Measurements from ENCODE around the gene EPB41L4B.

Gene EPB41L4B

DNA sequence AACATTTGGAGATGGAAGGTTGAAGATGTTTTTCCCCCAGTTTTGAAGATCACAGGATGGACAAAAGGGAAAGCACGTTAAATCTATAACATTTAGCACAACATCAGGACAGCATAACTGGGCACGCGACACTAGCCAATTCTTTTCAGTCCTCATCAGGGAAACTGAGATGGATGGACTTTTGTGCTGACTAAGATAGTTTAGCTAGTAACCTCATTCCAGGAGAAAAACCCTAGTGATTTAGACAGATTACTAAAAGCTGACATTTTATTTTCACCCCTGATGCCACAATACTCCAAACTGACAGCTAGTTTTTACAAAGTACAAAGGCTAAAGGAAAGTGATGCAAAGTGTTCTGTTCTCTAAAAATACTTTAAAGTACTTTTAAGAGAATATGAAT, 53.3 kb downstream of the EPB41L4B start:
- no peak for DNase-seq

DNA sequence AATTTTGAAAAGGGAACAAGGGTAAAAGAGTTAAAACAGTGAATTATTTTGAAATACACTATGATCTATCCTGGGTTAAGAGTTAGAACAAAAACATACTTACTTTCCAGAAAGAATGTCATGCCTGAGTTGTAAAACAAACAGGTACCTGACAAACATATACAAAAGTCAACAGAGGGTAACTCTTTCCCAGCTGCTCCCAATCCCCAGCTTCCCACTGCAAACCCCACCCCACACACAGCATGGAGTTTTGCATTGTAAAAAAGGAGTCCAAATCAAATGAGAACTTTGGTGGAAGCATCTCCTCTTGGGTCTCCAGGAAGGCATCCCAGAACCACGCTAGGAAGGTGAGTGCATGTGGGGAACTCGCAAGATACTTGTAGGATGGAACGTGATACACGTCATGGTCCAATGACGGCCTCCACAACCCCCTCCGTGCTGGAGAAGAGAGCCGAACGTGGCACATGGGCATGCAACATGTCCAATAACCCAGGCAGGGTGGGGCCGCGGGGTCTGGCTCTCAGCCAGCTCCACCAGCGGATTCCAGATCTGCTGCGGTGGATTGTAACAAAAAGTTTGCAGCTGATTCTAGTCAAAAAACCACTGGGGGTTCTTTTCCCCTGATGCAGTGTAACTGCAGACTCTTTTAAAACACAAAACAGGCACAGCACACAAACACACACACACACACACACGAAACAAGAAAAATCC, 55.8 kb downstream of the EPB41L4B start:
- no peak for DNase-seq

DNA sequence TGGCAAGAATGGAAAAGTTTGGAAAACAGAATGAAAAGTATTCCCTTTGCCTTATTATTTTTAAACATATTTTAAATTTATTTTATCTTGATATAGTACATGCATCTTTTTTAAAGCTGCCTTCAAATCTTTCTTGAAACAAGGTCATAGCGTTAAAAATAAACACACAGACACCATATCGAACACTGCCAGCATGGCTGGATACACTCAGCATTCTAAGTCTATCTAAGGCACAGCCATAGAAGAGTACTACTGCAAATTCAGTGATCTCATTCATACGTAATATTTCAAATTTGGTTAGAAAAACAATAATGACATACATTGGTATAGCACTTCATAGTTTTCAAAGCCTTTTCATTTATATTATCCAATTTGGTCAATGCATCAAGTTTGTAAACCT, 57.5 kb downstream of the EPB41L4B start:
- no peak for DNase-seq

DNA sequence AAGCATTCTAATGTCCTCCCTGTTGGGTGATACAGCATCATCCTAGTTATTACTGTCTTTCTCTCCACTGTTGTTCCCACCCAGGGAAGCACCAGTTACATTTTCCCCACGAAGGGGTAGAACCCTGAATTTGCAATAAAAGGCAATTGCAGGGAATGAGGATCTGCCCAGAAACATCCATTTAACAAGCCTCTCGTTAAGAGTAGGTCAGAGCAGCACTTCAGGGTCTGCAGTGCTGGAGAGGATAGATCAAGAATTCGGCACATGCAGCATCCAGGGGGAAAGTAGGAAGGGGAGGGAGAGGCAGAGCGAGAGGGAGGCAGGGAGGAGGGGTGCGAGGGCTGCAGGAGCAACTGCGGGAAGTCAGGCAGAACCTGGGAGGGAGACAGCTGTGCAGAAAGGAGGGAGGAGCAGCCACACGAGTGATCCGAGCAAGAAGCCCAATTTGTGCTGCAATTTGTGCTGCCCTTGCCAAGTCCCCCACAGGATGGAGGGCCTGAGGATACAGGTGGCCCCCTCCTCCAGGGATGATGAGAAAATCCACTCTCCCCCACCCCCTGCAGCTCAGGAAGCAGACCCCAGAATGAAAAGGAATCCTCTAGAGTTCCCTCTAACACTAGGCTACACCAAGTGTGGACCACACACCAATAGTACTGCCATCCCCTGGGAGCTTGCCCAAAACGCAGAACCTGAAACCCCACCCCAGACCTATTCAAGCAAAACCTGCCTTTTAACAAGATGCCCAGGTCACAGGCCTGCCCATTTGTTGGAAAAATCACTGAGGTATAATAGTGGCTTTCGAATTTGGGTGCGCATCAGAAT, 62.2 kb downstream of the EPB41L4B start:
- DNase-seq, result no peak

DNA sequence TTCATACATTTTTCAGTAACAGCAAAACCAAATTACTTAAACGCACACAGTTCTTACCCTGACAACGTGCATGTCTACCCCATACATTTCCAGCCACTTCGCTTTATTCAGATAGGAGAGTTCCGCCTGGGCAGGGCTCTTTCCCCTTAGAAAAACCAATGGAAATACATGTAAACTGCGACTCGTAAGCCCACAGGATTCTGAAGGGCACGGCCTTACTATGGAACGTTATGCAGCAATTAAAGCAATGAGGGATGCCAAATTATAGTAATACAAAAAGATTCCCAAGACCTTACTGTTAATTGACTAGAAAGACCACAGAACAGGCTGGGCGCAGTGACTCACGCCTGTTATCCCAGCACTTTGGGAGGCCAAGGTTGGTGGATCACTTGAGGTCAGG, 64.5 kb downstream of the EPB41L4B start:
- DNase-seq, result no peak

DNA sequence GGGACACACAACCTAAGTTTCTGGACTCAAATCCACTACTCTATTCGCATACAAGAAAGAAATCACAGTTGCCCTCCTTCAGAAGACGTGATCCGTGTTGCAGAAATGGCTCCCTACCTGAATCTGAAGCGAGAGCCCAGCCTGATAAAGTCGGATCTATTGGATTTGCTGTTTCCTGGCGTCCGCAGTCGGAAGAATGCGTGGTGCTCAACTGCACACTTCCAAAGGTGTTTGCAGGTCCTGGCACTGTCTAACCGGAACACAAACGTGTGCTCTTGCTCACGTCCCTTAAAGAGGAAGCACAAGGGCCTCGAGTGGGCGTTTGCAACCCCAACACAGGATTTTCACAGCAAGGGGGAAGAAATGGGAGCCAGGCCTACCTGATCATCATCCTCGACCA, 65.5 kb downstream of the EPB41L4B start:
- no peak for DNase-seq

DNA sequence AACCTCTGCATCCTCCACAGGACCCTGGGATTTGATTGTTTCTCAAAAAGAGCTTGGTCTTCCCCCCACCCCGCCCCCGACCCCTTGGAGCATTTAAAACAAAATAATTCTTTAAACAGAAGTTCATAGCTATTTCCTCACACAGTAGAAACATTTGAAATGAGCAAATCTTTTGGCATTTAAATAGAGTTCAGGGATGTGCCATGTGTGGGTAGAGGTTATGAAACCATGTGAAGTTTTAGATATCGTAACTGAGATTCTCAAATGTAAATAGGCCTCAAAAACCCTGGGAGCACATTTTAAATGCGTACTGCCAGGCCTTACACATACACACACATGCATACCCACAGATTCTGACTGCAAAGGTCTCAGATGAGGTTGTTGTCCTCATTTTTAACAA, 66.5 kb downstream of the EPB41L4B start:
- DNase-seq, result no peak

DNA sequence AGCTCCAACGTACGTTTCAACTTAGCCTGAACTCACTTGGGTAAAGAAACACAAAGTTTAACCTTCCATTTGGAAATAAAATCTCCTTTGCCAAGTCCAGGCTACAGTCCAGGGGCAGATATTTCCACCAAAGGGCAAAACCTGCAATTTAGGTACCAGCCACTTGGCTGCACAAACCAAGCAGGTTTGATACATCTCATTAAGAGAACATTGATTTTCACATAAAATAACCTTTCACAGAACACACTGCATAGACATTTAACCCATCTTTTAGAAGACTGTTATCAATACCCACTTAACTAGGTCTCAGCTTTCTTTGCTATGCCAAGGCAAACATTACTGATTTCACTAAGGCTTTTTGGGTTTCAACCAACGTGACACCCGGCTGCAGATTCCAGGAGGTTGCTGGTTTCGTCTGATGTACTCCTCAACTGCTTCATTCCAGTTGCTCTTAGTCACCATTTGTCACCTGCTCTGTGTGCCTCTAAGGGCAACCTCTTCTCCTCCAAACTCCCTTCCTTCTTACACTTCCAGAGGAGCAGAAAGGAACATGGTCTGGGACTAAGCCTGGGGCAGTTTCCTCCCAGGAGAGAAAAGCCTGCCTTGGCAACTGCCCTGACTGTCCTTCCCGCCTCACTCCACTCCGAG, 67.1 kb downstream of the EPB41L4B start:
- DNase-seq, result no peak

DNA sequence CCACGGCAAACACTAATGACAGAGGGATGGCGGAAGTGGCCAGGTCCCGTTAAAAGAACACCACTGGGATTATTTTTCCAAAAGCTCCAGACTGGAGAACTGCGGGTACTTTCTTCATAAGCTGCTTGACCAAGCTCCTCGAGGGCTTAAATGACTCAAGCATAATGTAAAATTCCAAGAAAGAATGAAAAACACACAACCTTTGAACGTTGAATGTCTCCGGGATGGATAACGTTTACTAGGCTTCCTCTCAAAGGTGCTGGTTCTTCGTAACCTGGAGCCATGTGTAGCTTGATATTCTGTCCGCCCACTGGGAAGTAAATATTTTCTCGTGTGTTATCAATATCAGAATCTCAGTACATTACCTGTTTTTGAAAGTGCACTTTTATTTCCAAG, 67.6 kb downstream of the EPB41L4B start:
- no peak for DNase-seq

DNA sequence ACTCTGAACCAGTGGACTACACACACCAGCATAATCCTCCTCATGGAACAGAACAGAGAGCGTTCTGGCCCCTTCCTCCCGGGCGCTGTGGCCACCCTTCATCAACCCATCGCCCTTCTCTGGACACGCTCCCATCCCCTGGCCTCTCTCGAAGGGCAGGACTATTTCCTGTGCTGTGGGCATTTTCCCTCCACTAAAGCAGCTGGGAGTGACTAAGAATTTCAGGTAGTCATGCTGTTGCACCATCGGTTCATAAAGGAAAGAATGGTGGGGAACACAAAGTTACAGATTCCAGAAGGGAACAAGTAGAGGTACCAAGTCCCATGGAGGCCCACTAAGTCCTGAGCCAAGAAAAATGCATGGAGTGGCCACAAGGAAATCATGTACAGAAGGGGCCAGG, 68.6 kb downstream of the EPB41L4B start:
- no peak for DNase-seq

DNA sequence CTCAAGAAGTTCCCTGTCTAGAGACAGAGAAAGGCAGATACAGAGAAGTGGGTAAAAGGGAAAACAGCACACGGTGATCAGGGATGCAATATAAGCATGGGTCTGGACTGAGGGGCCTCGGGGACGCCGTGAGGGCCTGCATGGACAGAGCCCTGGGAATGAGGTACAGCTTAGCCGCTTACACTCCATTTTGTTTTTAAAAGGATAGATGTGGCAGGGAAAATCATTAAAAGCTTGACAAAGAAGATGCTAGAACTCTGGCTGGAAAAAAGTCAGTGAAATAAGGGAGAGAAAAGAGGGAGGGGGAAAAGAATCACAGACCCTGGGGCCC, 69.1 kb downstream of the EPB41L4B start:
- DNase-seq, result no peak

DNA sequence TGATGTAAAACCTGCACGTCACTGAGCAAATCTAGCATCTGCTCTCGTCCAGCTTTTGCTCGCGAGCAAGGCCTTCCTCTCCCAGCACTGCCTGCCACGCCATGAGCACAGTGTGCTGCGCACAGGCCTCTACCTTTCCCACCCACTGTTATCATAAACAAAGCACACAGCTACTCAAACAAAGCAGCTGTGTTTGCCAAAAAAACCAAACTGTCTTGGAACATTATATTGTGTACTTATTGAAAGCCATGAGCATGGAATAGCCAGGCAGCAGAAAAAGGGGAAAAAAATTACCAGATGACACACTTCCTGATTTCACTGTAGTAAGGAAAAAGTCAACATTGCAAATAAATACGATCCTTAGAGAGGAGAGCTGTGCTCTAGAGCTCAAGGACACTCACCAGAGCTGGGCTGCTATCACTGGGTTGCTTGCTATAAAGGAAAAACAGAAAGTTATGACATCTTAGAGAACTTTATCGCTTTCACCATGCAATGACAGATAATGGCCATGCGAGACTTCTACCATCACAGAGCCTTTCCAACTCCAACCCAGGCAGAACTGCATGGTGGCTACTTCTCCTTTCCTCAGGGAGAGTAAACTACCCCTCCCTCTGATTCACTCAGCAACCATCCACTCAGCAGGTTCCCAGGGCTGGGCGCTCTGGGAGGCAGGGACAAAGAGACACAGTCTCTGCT, 69.6 kb downstream of the EPB41L4B start:
- DNase-seq, result no peak

DNA sequence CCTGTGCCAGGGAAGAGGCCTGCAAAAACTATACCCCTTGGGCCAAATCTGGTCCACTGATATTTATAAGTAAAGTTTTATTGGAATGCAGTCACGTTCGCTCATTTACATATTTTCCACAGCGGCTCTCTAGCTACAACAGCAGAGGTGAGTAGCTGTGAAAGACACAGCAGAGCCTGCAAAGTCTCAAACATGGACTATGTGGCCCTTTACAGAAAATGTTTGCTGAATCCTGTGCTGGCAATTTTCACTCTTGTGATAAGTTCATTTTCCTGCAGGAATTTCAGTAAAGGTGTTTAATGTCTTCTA, 70.1 kb downstream of the EPB41L4B start:
- DNase-seq, result no peak

DNA sequence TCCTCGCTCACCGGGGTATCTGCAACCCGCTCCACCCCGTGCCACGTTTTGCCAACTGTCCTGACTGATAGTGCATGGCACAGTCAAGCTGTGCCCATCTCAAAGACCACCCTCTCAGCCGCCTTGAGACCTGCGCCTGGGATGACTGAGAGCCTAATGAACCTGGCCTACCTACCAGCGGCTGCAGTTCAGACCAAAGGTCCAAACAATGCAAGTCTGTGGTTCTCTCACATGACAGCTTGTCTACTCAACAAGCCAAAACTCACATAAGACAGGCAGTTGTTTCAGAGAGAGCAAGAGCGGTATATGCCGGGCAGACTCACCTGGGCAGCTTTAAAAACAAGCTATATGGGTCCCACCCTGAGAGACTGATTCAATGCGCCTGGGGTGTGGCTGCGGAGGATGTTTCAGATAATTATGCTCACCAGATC, 70.5 kb downstream of the EPB41L4B start:
- DNase-seq, result no peak

DNA sequence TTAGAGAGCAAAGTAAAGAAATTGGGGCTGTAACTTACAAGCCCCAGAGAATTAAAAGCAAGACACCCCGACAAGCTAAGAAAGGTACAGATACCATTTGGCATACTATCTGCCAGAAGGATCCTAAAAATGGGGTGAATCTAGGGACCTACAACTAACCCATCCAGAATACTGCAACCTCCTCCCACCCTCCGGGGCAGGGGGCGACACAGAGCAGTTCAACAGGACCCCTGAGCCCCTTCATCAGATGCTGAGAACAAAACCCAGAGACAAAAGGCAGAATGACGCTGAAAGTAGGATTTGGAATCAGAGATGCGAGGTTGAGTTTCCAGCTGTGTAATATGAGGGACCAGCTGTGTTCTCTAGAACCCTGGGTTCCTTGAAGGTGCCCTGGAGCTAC, 71.2 kb downstream of the EPB41L4B start:
- DNase-seq, result no peak

DNA sequence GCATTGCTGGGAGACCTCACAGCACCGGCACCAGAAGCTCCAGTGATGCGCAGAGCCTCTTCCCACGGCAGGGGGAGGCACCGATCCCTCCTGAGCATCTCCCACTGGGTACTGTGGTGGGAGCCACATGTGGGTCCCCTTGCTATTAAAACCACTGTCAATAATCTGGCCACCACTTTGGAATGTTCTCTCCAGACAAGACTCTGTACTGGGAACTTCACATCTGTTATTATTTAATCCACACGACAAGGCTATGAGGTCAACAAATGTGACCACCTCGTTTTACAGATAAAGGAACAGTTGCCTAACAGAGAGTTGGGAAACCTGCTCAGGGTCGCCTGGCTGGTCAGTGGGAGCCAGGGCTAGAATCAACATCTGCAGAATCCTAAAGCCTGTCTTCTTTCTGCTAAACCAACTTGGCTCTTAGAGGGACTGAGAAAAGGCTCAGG, 72.7 kb downstream of the EPB41L4B start:
- DNase-seq, result no peak

DNA sequence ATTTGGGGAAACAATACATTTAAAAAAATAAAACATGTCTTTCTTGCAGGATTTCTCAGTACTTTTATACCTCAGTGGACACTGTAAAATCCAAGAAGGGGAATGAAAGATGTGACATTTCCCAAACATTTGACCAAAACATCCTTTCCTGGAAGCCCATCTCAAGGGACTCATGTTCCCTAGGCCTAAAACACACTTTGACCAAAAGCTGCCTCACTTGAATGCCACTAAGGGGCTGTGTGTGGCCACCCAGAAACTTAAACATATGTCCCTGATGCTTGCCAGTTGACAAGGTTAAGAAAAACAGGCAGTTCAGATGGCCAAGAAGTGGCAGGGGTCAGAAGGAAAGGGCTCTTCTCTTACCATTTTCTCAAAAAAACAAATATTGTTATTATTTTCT, 73.6 kb downstream of the EPB41L4B start:
- no peak for DNase-seq

DNA sequence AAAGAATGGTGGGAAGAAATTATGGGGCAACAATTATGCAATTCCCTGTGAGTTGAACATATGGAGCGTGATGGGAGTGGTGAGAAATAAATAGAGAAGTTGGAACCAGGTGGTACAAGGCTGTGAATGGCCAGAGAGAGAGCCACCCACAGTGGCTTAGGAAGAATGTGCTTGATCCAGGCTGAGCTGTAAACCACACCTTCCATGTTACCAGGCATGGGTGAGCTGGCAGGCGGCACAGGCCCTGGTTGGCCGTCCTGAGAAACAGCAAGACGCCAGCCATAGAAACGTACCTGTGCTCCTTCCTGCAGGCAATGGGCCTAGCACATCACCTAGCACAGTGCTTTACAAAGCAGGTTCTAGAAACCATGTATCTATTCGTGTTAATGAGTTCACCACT, 74.3 kb downstream of the EPB41L4B start:
- DNase-seq, result no peak

DNA sequence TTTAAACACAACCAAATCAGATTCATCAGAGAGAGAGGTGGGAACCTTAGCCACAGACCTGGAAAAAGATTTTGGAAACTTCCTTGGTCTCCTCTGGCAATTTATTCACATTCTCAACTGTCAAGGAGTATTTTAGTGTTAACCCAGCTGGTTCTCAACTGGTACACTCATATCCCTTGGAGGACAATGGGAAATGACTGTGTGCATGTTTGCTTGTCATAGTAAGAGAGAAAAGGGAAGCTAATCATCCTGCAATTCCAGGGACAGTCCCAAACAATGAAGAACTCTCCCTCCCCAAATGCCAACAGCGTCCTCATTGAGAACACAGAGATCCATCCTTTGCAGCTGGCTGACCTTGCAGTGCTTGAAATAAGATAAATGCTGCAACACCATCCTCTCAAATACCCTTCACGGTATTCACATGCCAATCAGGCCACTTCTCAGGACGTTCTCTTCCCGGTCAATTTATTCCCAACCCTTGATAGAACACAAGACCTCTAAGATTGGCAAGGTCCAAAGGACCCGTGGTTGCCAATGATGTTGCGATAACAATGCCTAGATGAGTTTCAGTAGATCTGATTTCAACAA, 75.5 kb downstream of the EPB41L4B start:
- DNase-seq, result no peak

DNA sequence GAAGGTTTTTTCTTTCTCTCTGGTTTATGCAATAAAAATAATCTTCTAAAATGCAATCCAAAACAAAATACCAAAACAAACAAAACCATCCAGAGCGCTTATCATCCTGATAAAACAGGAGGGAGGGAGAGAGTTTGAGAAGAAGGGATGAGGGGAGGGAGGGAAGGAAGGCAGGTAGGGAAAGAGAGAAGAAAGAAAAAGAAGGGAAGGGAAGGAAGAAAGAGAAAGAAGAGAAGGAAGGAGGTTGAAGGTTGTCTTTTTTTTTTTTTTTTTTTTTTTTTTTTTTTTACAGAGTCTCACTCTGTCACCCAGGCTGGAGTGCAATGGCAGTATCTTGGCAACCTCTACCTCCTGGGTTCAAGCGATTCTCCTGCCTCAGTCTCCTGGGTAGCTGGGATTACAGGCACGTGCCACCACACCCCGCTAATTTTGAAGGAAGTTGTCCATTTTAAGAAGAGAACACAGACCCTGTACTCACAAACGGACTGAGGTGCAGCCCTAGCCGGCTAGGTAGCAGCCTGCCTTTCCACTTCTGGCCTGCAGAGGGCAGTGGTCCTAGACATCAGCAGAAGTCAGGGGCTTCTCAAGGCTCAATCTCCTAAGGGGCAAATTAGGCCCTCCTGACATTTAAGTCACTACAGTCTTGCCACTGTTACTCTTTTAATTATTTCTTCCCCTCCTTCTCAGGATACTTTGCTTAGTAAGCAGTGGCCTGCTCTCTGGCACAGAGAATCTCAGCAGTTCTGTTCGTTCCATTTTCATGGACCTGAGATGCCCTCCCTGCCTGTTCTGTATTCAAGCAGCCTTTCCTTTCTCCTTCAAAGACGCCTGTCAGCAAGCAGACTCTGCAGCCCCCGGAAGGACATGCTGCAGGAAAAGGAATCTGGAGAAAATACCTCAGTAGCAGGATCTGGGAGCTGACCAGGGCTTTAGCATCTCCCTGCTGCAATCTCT, 76.4 kb downstream of the EPB41L4B start:
- DNase-seq, result peak; percentile 57

DNA sequence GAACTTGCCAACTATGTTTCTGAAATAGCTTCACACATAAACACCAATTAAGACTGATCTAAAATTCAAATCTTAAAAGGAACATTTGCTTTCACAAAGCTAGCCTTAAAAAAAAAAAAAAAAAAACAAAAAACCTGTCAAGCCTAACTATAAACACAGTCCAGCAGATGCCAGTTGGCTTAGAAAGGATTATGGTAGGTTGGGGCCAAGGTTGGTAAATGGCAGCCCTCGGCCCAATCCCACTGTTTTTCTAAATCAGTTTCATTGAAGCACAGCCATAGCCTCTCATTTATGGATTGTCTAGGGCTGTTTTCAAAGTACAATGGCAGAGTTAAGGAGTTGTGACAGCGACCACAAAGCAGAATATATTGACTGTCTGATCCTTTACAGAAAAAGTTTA, 78.1 kb downstream of the EPB41L4B start:
- no peak for DNase-seq

DNA sequence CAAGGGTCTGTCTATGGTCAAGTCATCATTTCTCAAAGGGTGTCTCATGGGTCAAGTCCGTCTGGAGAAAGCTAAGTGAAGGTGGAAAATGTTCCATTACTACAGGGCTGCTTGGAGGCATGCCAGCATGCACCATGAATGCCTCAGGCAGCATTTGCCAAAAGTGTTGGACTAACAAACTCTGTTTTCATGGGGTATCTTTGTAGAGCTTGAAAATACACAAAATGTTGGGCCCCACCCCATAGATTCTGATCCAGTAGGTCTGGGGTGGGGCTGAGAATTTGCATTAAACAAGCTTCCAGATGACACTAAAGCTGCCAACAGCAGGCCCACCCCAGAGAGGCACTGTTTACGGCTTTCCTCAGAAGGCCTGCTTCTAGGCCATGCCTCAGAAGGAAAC, 78.8 kb downstream of the EPB41L4B start:
- no peak for DNase-seq
